Central memory CD4-positive, alpha-beta T cell (primary cell): ENCODE measurements around the gene RMND5B.
"Not testable (repeated sequence)": the region's sequence is repeated elsewhere in the genome, so short reads cannot be mapped to it uniquely, and the experiment has no call there.

Experiments used
- DNase-seq: peaks from one replicate; pipeline ENCODE4 v3.0.0; 2022

The RMND5B gene

DNA sequence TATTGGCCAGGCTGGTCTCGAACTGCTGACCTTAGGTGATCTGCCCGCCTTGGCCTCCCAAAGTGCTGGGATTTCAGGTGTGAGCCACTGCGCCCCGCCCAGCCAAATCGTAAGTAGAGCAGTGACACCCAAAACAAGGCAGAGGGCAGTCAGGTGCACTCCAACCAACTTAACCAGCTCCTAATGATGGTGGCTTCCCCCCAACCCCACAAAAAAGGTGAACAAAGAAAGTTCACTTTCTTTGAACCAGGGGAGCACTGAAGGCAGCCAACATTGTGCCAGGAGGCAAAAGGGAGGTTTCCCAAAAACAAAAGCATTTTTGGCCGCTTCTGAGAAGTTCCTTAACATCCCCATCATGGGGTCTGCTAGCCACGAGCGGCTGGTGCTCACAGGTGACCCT lies 46.8 kb downstream of the RMND5B start:
- no peak for DNase-seq

DNA sequence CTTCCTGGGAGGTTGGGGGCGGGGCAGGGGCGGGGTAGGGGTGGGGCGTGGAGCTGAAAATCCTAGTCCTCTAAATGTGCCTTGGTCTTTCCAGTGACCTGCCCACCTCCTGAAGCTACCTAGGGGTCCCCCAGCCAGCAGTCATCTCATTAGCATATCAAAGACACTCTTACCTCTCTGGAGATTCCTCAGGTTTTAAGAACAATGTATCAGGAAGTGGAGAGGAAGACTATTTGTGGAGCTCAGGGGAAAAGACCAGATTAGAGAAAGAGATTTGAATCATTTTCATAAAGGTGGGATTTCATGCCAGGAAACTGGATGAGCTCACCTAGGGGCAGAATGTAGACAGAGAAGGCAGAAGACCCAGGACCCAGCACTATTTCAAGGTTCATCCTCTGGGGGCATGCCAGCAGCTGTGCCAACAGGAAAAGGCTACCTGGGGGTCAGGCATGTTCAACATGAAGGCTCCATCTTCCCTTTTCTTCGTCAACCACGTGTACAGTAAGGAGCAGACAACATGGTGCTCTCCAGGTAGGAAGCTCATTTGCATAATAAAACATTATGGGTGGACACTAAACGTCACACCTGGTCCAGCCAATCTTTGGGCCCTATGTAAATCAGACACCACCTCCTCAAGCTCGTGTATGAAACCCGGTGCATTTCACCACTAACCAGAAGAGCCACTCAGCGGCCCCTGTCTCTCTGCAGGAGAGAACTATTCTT lies 49.5 kb downstream of the RMND5B start:
- DNase-seq: no peak

DNA sequence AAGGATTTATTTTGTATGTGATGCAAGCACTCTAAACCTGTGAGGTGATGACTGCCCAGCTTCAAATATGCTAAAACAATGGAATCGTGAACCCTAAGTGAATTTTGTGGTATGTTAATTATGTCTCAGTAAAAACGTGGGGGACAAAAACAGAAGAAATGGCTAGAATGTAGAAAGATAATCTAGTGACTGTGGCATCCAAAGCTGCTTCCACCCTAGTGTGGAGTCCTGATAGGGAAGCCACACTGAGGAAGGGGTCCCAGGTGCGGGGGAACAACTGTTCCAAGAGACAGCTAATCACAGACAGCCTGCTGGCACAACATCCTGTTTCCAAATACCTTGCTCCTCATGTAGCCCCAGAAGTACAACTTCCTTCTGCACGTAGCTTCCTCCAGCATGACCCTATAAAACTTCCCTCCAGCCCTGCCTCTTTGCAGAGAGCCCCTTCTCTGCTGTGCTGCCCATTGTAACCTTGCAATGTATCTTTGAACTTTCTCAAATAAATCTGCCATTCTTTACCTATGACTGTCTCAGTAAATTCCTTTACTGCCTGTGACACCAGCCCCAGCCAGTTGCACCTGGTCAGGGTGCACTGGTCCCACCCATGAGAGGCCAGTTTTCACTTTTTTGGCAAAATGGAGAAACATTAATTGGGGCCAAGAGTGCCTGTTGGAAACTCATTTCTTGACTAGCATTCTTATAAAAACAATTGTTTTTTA lies 51.5 kb downstream of the RMND5B start:
- no peak for DNase-seq

DNA sequence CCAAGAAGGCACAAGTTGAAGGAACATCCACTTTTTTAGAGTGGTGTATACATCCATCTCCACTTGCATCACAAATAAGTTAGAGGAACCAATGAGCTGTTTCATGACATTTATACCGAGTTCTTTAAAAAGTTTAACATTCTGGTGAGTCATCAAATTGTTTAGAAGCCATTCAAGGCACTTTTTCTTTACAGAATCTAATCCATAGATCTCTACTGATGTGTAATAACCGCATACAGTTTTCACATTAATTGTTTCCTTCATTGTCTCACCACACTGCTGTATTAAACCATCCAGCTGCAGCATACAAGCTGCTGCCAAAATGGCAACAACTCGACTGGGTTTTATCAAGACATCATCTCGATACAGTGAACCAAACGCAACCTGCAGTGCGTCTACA lies 55.6 kb downstream of the RMND5B start:
- no peak for DNase-seq

- no peak for DNase-seq
These were observed 56.2 kb downstream of the RMND5B start, which contains the start of gene GMCL2 for GRCh38 chr5:178187014-178187413. GMCL2 (minus strand) TSS chr5:178187371; CDS start chr5:178187299, 72 bp downstream.

GRCh38 chr5:178189433-178189832 lies 58.6 kb downstream of the RMND5B start:
- DNase-seq: no peak

DNA sequence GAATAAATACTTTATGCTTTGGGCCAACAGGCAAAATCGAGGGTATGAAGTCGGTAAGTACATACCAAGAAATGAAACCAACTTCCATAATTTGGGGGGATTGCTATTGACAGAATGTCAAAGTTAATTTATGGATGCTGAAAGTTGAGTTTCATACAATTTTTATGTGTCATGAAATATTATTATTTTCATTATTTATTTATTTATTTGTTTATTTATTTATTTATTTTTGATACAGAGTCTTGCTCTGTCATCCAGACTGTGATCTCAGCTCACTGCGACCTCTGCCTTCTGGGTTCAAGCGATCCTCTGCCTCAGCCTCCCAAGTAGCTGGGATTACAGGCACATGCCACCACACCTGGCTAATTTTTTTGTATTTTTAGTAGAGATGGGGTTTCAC lies 60.8 kb downstream of the RMND5B start:
- DNase-seq: no peak

DNA sequence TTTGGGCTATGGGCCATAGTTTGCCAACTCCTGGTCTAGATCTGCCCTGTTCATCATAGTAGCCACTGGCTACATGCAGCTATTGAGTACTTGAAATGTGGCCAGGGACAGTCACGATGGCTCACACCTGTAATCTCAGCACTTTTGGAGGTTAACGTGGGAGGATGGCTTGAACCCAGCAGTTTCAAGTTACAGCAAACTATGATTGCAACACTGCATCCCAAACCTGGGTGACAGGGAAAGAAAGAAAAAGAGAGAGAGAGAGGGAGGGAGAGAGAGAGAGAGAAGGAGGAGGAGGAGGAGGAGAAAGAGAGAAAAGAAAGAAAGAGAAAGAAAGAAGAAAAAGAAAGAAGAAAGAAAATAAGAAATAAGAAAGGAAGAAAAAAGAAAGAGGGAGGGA lies 61.4 kb downstream of the RMND5B start:
- DNase-seq: no peak

- DNase-seq: no peak
These were observed 62.0 kb downstream of the RMND5B start for GRCh38 chr5:178192787-178193186.

DNA sequence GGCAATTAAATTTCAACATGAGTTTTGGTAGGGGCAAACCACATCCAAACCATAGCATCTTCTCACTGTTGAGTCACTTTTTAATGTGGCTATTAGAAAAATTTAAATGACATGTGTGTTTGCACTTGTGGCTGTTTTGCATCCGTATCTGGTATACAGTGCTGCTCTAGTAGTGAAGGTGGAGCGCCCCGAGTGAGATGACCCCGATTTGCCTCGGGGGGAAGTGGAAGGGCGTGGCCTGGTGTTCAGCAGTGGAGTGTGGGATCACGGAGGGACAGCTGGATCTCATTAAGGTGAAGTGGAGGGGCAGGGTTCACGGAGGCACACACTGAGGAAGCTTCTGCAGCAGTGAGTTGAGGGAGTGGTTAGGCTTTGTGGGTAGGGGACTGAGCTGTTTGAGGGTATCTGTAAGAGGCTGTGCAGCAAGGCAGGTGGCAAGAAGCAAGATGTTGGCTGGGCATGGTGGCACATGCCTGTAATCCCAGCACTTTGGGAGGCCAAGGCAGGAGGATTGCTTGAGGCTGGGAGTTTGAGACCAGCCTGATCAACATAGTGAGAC lies 62.5 kb downstream of the RMND5B start:
- no peak for DNase-seq

DNA sequence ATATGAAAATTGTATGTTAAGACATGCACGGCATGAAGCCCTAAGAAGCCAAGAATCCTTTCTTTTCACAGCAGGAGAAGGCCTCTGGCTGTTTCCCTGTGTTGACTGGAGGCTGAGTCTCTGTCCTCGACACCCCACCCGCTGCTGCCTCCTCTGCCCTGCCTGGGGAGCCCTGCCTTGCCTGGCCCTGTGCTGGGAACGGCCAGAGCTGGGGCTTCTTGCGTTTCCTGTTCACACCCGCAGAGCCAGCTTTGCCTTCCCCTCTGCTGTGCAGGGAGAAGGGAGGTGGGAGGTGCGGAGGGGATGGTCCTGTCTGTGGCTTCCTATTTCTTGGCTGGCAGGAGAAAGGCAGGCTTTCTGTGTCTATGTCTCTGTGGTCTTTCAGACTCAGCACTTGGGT lies 63.2 kb downstream of the RMND5B start:
- DNase-seq: no peak

GRCh38 chr5:178196281-178196812 lies 65.5 kb downstream of the RMND5B start:
- no peak for DNase-seq

- no peak for DNase-seq
These were observed 66.2 kb downstream of the RMND5B start for GRCh38 chr5:178196986-178197385.

GRCh38 chr5:178198151-178198550 lies 67.3 kb downstream of the RMND5B start:
- DNase-seq: not testable (repeated sequence)

- DNase-seq: no peak
These were observed 67.9 kb downstream of the RMND5B start for GRCh38 chr5:178198706-178199105.

DNA sequence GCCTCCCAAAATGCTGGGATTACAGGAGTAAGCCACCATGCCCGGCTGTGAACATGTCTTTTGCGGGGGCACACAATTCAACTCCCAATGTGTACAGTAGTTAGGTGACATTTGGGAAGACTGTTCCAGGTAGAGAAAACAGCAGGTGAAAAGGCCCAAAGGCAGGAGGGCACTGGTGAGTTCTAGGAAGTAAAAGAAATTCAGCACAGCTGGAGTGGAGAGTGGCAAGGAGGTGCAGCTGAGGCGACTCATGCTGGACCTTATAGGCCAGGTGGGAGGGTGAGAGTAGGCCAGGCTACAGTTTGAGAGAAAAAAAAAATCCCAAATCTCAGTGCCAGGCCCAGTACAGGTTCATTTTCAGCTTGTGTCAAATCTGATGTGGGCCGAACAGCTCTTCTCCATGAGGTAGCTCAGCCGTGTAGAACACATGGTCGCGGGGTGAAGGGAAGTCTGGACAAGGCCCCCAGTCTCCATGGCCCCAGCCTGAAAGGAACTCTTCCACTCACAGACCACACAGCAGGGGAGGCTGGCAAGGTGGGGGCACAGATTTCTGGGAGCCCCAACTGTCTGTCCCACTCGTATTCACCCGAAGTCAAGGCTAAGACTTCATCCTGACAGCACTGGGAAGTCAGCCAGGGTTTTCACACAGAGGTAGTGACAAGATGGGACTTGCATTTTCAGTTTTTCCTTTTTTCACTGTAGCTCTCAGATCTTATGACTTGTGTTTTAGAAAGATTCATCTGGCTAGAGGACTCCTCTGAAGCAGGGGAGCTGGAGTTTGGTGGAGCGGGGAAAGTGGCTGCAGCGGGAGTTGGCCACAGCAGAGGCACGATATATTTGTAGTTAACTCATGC lies 69.0 kb downstream of the RMND5B start:
- DNase-seq: no peak
